Measurements from ENCODE around the gene ATG4B.

- TF ChIP-seq, protein P1, sequence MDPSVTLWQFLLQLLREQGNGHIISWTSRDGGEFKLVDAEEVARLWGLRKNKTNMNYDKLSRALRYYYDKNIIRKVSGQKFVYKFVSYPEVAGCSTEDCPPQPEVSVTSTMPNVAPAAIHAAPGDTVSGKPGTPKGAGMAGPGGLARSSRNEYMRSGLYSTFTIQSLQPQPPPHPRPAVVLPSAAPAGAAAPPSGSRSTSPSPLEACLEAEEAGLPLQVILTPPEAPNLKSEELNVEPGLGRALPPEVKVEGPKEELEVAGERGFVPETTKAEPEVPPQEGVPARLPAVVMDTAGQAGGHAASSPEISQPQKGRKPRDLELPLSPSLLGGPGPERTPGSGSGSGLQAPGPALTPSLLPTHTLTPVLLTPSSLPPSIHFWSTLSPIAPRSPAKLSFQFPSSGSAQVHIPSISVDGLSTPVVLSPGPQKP (IDR thresholded peaks at IDR 0.05; ENCODE audit: borderline replicate concordance, low read depth, low read length) = no peak
- TF ChIP-seq CTCF (conservative IDR thresholded peaks at IDR 0.05; ENCODE audit: low read depth, low read length) (no peak), SMC3 (IDR thresholded peaks at IDR 0.05; ENCODE audit: low read depth, low read length) (no peak), POLR2A (IDR thresholded peaks at IDR 0.05; ENCODE audit: low read depth, low read length) (no peak), RAD21 (IDR thresholded peaks at IDR 0.05; ENCODE audit: low read length) (no peak), MXI1 (IDR thresholded peaks at IDR 0.05; ENCODE audit: borderline replicate concordance, low read depth, low read length) (no peak), BHLHE40 (IDR thresholded peaks at IDR 0.05; ENCODE audit: low read depth, low read length) (no peak), MAZ (IDR thresholded peaks at IDR 0.05; ENCODE audit: borderline replicate concordance, low read depth, low read length) (no peak), FOS (IDR thresholded peaks at IDR 0.05; ENCODE audit: low read depth, low read length) (no peak), RFX5 (IDR thresholded peaks at IDR 0.05; ENCODE audit: low read depth, low read length) (no peak), MAFK (IDR thresholded peaks at IDR 0.05; ENCODE audit: low read depth, low read length) (no peak), CEBPB (IDR thresholded peaks at IDR 0.05; ENCODE audit: low read depth, low read length) (no peak), RCOR1 (IDR thresholded peaks at IDR 0.05; ENCODE audit: insufficient replicate concordance, low read length) (no peak)
Measured at GRCh38 chr2:241686324-241686649, 48.8 kb downstream of the ATG4B start.
